Suprapubic skin (tissue), 4 donors: Measurements from ENCODE around the gene TBX3.

Experiments used
- EP300 ChIP-seq: sonication (generic); formaldehyde crosslinking; IDR thresholded peaks from one replicate; pipeline ENCODE4 v1.6.1; 2017; ENCODE audit warnings: antibody characterized with exemption
- POLR2A ChIP-seq, 2 donors: fragments of 450-650 bp; IDR thresholded peaks; one replicate each; pipeline ENCODE4 v1.6.1; 2017; ENCODE audit warnings: antibody characterized with exemption in 2 of 2, mild to moderate bottlenecking in 2 of 2, moderate library complexity in 2 of 2
- POLR2AphosphoS5 ChIP-seq, 3 donors: sonication (generic); formaldehyde crosslinking; IDR thresholded peaks; one replicate each; pipeline ENCODE4 v1.6.1; 2017; ENCODE audit warnings: antibody characterized with exemption in 3 of 3
- TF ChIP-seq, protein P1 (sequence below), 2 donors: fragments of 200-600 bp in 1 of 2; fragments of 450-650 bp in 1 of 2; sonication (generic) in 1 of 2; IDR thresholded peaks; one replicate each; pipeline ENCODE4 v1.5.1; 2016 to 2019; ENCODE audit warnings: antibody characterized with exemption in 2 of 2, mild to moderate bottlenecking in 1 of 2, moderate library complexity in 1 of 2

DNA sequence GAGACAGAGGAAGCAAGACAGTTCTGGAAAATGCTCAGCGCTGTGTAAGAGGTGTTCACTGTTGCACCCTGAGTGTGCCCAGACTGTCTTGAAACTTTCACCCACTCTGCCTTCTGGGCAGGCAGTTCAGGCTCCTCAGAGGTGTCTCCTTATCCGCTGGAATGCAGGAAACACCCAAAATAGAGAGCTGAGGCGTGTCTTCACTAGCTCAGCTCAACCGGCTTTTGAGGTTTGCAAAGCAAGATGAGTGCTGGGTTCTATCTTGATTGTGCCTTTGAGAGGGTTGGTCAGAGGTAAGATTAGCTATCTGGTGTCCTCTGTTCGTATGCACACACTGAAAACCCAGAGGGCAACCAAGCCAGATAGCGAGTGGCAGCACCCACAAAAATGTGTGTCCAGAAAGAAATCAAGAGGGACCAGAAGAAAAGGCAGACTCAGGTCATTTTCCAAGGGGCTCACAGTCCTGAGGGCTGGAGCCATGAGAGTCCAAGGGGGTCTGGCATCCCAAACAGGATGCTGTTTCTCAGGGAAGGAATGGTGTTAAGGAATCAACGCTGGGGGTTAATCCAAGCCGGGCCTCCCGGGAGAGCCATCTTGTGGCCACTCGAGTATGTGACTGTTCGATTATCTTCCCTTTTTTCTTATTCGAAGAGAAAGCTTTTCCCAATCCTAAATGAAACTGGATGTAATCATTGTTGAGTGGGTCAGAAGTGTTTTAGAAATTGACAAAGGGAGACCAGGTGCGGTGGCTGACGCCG is 47.1 kb downstream of the TBX3 start:
- TF ChIP-seq EP300, result no peak
- TF ChIP-seq, protein P1, sequence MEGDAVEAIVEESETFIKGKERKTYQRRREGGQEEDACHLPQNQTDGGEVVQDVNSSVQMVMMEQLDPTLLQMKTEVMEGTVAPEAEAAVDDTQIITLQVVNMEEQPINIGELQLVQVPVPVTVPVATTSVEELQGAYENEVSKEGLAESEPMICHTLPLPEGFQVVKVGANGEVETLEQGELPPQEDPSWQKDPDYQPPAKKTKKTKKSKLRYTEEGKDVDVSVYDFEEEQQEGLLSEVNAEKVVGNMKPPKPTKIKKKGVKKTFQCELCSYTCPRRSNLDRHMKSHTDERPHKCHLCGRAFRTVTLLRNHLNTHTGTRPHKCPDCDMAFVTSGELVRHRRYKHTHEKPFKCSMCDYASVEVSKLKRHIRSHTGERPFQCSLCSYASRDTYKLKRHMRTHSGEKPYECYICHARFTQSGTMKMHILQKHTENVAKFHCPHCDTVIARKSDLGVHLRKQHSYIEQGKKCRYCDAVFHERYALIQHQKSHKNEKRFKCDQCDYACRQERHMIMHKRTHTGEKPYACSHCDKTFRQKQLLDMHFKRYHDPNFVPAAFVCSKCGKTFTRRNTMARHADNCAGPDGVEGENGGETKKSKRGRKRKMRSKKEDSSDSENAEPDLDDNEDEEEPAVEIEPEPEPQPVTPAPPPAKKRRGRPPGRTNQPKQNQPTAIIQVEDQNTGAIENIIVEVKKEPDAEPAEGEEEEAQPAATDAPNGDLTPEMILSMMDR (IDR thresholded peaks at IDR 0.05), result peak in 1 of 2 donors; percentile 18
- TF ChIP-seq POLR2A (IDR thresholded peaks at IDR 0.05), result no peak
- TF ChIP-seq POLR2AphosphoS5 (IDR thresholded peaks at IDR 0.05), result no peak
